Pancreas (tissue), 10 donors: ENCODE measurements around the gene RAD51B. TPM values are rescaled to one million over a fixed set of nuclear protein-coding genes. Genes with fewer than 3 reads are reported as not detected.
A peak's percentile ranks its signal among the peaks of the same experiment; 100 is the strongest.

Source experiments
- ATAC-seq, 4 donors: fragments of 200-7000 bp; cut with Tn5 transposase; one replicate each; pipeline versions ENCODE4 v1.8.0 to v1.9.1; 2020; ENCODE audit warnings: mild to moderate bottlenecking in 4 of 4, moderate library complexity in 4 of 4
- DNase-seq, 6 donors: peaks; one replicate each; pipeline ENCODE4 v3.0.0-alpha.2; 2020
- FAIRE-seq: peaks from 2 replicates; lab custom pipeline; 2012; peaks lifted over from hg19 to GRCh38; lab: Jason Lieb, UNC
- H3K27ac ChIP-seq, 4 donors: fragments of 200-600 bp; sonication (generic); 1 replicate in 3 of 4; 2 replicates in 1 of 4; pipeline versions ENCODE4 v1.5.0 to v1.8.0; 2020
- H3K27me3 ChIP-seq, 4 donors: fragments of 200-600 bp; one replicate each; pipeline ENCODE4 v1.8.0; 2021
- H3K36me3 ChIP-seq, 3 donors: fragments of 200-600 bp; sonication (generic) in 1 of 3; one replicate each; pipeline versions ENCODE4 v1.5.0 to v1.8.0; 2020 to 2021
- H3K4me1 ChIP-seq, 3 donors: fragments of 200-600 bp; one replicate each; pipeline ENCODE4 v1.8.0; 2021
- H3K4me3 ChIP-seq, 4 donors: fragments of 200-600 bp; sonication (generic) in 2 of 4; one replicate each; pipeline versions ENCODE4 v1.5.0 to v1.8.0; 2020 to 2021
- H3K9me3 ChIP-seq, 4 donors: fragments of 200-600 bp; one replicate each; pipeline ENCODE4 v1.8.0; 2021
- WGBS, 2 donors: extraction: QIAGEN DNeasy Blood & Tissue Kit; methylation state at CpG; one replicate each; pipeline ENCODE4 v1.1.7; 2013; 5-methylcytosine and 5-hydroxymethylcytosine counted together
- intact Hi-C, 3 donors: fragments of 100-400 bp; cut with DNase I; formaldehyde crosslinking; loops; one replicate each; pipeline versions ENCODE4 v1.11.1 to v1.14.2; 2022
- polyA plus RNA-seq, 2 donors: library from polyadenylated mRNA; stranded (reverse); fragments of 200-250 nt; gene quantifications; one replicate each; pipeline ENCODE4 v1.2.3, GENCODE V29; 2013
- total RNA-seq, 6 donors: library from RNA; stranded (reverse); fragmentation: NEBNext Ultra II Directional in 4 of 6; extraction: Animal tissue kit (Norgen Biotek cat#: 25700) in 4 of 6; gene quantifications; one replicate each; pipeline versions ENCODE4 v1.2.1 to v1.2.4, GENCODE V29; 2021 to 2023
- TF ChIP-seq, protein P1 (sequence below), 4 donors: fragments of 200-600 bp; sonication (generic) in 3 of 4; IDR thresholded peaks; one replicate each; pipeline versions ENCODE4 v1.5.0 to v1.8.0; 2021; ENCODE audit warnings: antibody characterized with exemption in 4 of 4
- donor health status: healthy with polysubstance abuse.
- donor health status: DM: no; HTN: no; CAD: no; lungs with moderate emphysema.
- donor health status: DM: no; HTN: no; CAD: no.
- donor health status: control.
- donor health status: control.
- donor health status: Bipolar disorder and iron deficiency.
- donor health status: DM: yes; HTN: yes; CAD: no.
- donor health status: DM: no; HTN: no; CAD: no.
- donor health status: DM: no; HTN: no; CAD: no.
- donor health status: DM: yes; HTN: yes; CAD: no.

Gene RAD51B
- total and polyA plus RNA-seq, 8 donors, result 1.1 to 17.3 (median 5.8) TPM

DNA sequence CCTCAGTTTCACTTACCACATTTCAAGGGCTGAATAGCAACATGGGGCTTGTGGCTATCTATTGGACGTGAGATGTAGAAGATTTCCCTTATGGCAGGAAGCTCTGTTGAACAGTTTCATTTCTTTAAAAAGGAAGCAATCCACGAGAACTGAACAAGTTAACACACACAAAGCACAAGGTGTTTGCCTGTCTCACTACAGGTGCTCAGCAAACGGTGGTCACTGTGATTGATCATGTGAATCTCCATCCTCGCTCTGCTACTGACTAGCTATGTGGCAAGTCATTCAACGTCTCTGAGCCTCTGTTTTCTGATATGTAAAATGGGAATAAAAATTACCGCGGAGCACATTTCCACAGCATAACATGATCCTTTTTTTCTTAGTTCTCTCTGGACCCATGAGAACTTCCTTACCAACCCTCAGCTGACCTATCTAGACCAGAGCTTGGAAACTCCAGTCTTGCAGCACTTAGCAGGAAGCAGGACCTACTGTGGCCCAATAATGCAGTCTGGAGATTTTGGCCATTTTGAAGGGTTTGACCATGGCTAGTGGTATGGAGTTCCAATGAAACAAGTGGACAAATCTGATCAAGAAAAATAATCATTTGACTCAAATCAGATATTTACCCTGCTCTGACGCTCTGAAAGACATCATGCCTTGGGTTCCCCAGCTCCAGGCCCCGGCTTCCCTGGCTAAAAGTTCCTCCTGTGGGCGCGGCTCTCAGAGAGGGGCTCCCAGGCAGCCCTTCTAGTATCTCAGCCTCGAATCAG is 694.4 kb downstream of the RAD51B start:
- 85% methylated on average over 12 of the region's 12 CpGs for WGBS, 2 donors
- TF ChIP-seq, protein P1, sequence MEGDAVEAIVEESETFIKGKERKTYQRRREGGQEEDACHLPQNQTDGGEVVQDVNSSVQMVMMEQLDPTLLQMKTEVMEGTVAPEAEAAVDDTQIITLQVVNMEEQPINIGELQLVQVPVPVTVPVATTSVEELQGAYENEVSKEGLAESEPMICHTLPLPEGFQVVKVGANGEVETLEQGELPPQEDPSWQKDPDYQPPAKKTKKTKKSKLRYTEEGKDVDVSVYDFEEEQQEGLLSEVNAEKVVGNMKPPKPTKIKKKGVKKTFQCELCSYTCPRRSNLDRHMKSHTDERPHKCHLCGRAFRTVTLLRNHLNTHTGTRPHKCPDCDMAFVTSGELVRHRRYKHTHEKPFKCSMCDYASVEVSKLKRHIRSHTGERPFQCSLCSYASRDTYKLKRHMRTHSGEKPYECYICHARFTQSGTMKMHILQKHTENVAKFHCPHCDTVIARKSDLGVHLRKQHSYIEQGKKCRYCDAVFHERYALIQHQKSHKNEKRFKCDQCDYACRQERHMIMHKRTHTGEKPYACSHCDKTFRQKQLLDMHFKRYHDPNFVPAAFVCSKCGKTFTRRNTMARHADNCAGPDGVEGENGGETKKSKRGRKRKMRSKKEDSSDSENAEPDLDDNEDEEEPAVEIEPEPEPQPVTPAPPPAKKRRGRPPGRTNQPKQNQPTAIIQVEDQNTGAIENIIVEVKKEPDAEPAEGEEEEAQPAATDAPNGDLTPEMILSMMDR (IDR thresholded peaks at IDR 0.05), result no peak
- intact Hi-C loops, result no loop called here
- Histone ChIP-seq H3K27ac (peak overlapping the region in 1 of 4 donors; percentile 8), H3K27me3 (no peaks in the 10 kb centered on the region), H3K9me3 (no peaks in the 10 kb centered on the region), H3K4me3 (no peak overlapping the region), H3K4me1 (peaks cover 10 to 43% (median 21%) of the 10 kb centered on the region in 3 donors), H3K36me3 (no peaks in the 10 kb centered on the region)
- ATAC-seq (no peak), DNase-seq (no peak), FAIRE-seq (no peak)

DNA sequence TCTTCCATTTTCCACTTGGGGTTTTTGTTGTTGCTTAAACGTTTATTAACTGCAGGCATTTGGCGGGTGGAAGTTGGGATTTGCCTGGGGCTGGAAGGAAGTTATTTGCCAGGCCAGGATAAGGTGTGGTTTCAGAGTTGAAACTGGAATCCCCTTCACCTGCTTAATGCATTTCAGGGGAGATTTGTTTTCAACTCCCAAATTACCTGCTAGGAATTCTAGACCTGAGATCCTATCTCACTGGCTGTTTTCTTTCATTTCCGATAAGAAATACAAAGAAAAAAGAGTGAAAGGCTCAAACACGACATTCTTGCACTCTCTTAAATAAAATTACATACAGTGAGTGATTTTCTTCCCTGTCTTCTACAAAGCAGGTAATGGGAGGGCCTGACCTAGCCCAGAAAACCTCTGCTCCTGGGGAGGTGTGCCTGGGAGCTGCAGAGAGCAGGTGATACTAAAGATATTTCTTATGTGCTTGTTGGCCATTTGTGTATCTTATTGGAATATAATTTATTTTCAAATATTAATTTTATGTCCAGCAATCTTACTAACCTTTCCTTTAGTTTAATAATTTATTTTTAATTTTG is 695.1 kb downstream of the RAD51B start:
- Histone ChIP-seq H3K27ac (peak overlapping the region in 1 of 4 donors; percentile 8), H3K36me3 (no peaks in the 10 kb centered on the region), H3K9me3 (no peaks in the 10 kb centered on the region), H3K4me3 (no peak overlapping the region), H3K4me1 (peaks cover 16 to 48% (median 27%) of the 10 kb centered on the region in 3 donors), H3K27me3 (no peaks in the 10 kb centered on the region)
- no peak for ATAC-seq
- TF ChIP-seq, protein P1 (IDR thresholded peaks at IDR 0.05), result no peak
- intact Hi-C loops, result loop anchor here in 1 of 3 donors (5.0 kb wide), 1 partner anchor 42 kb away; no protein-coding TSS in a partner anchor
- WGBS, 2 donors, result 36 to 54% methylated on average over 4 of the region's 4 CpGs
- DNase-seq, result no peak
- no peak for FAIRE-seq

DNA sequence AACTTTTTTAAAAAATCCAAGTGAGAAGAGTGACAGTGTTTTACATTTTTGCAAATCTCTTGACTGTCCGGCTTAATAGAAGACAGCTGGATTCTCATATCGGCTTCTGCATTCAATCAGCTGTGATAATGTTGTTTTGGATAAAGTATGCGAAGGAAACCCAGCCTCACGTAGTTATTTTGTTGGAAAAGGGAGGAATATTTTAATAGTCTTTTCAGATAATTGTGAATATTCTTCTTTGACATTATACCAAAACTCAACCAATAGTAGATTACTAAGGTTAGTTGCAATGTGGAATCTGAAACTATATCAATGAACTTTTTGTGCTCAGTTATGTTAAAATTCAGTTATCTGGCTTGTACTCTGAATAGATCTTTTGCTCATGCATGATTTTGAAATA is 696.8 kb downstream of the RAD51B start:
- ATAC-seq, result no peak
- no peak for FAIRE-seq
- Histone ChIP-seq H3K27ac (no peak overlapping the region), H3K27me3 (no peaks in the 10 kb centered on the region), H3K9me3 (no peaks in the 10 kb centered on the region), H3K4me1 (peaks cover 30 to 52% (median 44%) of the 10 kb centered on the region in 3 donors), H3K36me3 (no peaks in the 10 kb centered on the region), H3K4me3 (no peak overlapping the region)
- WGBS, 2 donors, result 72 to 90% methylated on average over 4 of the region's 4 CpGs
- TF ChIP-seq, protein P1 (IDR thresholded peaks at IDR 0.05), result no peak
- intact Hi-C loops, result loop anchor here in 1 of 3 donors (5.0 kb wide), 1 partner anchor 44 kb away; no protein-coding TSS in a partner anchor
- DNase-seq, result no peak

DNA sequence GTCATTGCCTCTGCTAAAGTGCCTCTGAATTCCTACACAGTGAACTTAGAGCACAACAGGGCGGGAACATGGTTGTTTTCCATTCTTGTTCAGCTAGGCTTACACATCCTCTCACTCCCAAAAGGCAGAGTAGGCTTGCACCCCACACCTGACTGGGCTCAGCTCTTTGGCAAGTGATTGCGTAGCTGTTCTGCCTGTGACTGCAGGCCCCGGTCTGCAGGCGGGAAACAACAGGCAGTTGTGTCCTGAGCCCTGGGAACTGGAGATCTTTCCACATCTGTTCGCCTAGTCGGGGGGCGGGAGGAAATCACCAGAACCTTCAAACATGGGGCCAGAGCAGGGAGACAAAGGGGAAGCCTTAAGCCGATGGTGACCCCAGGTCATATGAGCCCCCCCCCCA is 698.6 kb downstream of the RAD51B start:
- Histone ChIP-seq H3K4me3 (no peak overlapping the region), H3K27ac (peak overlapping the region; percentile 93 to 96 (median 96)), H3K36me3 (no peaks in the 10 kb centered on the region), H3K4me1 (peaks cover 42 to 63% (median 62%) of the 10 kb centered on the region in 3 donors), H3K9me3 (no peaks in the 10 kb centered on the region), H3K27me3 (no peaks in the 10 kb centered on the region)
- DNase-seq (peak in 5 of 6 donors; percentile 80 to 85 (median 82)), FAIRE-seq (no peak), ATAC-seq (peak; percentile 56 to 71 (median 58))
- WGBS, 2 donors, result 35 to 43% methylated on average over 8 of the region's 8 CpGs
- intact Hi-C loops, result loop anchor here in 1 of 3 donors (5.0 kb wide), 1 partner anchor 46 kb away; no protein-coding TSS in a partner anchor
- TF ChIP-seq, protein P1 (IDR thresholded peaks at IDR 0.05), result no peak
